Stimulated activated CD4-positive, alpha-beta T cell treated with anti-CD3 and anti-CD28 coated beads, Interleukin-15, amount 100 ng/mL, for 24 hours (primary cell): ENCODE results near the gene LY6G6D.
A peak's percentile ranks its signal among the peaks of the same experiment; 100 is the strongest.

Experiments
- DNase-seq: peaks from one replicate; pipeline ENCODE4 v3.0.0-alpha.2; 2020

The LY6G6D gene

DNA sequence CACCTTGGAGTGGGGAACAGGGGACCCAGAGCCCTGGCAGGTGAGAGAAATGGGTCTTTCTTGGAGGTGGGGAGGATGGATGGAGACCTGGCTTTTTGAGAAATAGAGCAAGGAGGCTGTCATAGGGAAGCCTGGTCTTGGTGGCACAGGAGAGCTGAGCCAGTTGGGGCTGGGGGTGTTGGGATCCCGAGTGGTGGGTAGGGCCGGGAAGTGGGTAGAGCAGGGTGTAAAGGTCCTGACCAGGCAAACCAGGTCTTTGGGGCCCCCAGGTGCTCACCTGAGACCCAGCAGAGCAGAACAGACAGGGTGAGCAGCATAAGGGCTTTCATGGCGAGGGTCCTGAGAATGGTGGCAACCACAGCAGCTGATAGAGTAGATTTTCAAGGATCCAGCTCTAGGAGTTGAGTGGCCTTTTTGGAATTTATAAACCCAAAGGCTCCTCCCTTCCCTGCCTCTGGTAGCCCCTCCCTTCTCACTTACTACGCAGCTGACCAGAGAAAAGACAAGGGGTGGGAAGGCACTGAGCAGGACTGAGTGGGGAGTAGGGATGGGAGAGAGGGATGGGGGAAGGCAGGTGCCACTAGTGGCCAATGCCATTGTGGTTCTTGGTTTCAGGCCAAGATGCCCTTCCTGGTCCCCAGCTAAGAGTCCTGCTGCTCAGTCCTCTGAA lies 6.3 kb downstream of the LY6G6D start, which contains the start of gene LY6G6C:
Gene LY6G6C, minus strand, starts transcription at position 396 of the 670 bp plus-strand sequence. Its CDS starts 67 bp downstream, at position 329.
- no peak for DNase-seq

DNA sequence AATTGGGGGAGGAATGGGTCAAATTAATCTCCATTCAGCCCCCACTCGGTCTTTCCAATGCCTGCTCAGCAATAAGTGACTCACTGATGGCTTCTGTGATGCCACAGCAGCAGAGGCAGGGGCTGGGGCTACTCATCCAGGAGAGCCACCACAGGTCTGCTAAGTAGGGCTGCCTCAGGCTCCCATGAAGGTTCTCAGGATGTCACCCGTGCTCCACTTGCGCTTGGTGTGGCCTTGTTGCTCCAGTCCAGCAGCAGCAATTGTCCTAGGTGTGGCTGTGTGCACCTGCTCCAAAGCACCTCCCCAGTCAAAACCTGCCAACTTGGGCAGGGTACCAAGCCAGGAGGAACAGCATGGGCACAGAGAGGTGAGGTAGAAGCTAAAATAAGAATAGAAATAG lies 7.0 kb downstream of the LY6G6D start:
- DNase-seq, result no peak

DNA sequence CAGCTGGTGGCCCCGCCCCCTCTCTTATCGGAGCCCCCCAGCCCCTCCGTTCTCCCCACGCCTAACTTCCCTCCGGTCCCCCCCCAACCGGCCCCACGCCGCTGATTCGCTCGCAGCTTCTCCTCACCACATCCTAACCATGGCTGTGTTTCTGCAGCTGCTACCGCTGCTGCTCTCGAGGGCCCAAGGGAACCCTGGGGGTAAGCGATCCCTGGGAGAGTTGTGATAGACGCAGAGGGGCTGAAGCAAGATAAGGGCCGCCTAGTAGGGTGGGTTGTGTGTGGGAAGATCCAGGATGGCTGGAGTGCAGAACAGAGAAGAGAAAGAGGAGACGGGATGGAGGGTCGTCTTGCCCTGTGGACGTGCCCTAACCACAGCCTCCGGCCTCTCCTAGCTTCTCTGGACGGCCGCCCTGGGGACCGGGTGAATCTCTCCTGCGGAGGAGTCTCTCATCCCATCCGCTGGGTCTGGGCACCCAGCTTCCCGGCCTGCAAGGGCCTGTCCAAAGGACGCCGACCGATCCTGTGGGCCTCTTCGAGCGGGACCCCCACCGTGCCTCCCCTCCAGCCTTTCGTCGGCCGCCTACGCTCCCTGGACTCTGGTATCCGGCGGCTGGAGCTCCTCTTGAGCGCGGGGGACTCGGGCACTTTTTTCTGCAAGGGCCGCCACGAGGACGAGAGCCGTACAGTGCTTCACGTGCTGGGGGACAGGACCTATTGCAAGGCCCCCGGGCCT lies 8.3 kb downstream of the LY6G6D start, which contains the start of gene MPIG6B:
Gene MPIG6B, plus strand, starts transcription at position 129 of the 735 bp plus-strand sequence. Its CDS starts 11 bp downstream, at position 140.
- DNase-seq, result no peak

DNA sequence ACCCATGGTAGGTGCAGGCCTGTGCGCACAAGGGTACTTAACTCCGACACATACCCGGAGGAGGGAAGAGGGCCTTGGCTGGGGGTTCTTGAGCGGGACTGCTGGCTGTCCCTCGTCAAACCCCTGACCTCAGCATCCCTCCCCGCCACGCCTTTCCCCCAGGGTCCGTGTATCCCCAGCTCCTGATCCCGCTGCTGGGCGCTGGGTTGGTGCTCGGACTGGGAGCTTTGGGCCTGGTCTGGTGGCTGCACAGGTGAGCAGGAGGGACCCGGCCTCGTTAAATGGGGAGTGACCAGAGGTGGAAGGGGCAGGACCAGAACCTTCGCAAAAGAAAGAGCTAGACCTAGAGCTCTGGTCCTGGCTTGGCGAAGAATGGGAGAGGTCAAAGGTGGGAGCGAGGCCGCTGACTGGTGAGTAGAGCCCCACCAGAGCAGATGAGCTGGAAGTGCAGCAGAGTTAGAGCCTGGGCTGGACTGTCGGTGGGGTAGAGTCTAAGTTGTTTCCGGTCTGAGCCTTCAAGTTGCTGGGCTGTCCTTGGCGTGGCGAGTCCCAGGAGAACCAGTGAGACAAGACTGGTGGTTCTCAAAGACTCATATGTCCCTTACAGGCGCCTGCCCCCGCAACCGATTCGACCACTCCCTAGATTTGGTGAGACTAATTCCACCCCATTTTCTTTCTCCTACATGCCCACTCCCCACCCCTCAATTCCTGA lies 9.0 kb downstream of the LY6G6D start:
- no peak for DNase-seq

DNA sequence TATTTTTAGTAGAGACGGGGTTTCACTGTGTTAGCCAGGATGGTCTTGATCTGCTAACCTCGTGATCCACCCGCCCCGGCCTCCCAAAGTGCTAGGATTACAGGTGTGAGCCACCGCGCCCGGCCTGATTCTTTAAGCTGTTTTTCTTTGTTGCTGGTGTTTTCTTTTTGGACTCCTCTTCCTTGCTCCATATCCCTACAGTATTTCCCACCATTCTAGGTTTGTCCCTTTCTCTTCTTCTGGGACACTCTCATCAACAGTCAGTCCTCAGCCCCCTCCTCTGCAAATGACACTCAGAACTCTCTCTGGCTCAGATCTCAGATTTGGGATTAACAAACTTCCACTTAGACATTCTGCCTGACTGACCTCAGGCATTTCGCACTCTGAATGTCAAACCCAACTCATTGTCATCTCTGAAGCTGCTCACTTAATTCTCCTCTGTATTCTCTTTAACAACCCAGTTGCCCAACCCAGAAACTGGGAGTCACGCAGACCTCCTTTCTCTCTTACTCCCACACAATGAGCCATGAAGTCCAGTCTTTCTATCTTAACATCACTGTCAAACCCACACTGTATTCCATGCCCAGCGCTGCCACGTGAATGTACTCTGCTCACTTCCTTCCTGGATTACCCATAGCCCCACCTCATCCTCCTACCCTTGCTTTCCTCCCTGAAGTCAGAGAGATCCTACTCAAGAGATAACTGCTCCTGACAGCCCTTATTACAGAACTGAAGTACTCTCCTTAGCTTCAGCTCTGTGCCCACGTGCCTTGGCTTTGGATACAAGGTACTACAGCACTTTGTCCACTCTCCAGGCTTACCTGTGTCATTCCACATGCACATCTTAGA lies 10.6 kb downstream of the LY6G6D start:
- DNase-seq, result no peak

DNA sequence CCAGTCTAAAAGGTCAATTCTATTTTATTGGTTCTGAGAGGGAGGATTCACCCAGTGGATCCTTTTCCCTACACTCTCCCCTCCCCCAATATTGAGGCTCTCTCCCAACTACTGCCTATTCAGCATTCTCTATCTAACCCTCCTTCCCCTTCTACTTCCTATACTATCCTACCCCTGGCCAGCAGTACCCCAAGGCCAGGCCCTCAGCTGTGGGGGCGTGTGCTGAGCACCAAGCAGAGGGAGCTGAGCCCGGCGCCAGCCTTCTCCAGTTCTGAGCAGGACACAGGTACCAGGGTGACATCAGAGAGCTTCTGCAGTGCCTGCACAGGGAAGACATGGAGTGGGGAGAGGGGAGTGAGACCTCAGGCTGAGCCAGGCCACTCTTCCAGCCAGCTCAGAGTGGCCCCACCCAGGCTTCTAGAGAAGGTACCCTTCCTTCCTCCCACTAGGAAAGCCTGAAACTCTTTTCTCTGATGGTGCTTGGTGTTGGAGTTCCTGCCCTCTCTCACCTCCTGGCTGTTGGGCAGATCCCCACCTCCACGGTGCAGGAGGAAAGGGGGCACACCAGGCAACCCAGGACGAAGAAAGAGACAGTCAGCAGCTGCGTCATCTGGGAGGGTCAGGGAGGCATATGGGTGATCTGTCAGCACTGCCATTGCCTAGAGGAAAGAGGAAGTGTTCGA lies 12.0 kb downstream of the LY6G6D start:
- peak; percentile 27 for DNase-seq

DNA sequence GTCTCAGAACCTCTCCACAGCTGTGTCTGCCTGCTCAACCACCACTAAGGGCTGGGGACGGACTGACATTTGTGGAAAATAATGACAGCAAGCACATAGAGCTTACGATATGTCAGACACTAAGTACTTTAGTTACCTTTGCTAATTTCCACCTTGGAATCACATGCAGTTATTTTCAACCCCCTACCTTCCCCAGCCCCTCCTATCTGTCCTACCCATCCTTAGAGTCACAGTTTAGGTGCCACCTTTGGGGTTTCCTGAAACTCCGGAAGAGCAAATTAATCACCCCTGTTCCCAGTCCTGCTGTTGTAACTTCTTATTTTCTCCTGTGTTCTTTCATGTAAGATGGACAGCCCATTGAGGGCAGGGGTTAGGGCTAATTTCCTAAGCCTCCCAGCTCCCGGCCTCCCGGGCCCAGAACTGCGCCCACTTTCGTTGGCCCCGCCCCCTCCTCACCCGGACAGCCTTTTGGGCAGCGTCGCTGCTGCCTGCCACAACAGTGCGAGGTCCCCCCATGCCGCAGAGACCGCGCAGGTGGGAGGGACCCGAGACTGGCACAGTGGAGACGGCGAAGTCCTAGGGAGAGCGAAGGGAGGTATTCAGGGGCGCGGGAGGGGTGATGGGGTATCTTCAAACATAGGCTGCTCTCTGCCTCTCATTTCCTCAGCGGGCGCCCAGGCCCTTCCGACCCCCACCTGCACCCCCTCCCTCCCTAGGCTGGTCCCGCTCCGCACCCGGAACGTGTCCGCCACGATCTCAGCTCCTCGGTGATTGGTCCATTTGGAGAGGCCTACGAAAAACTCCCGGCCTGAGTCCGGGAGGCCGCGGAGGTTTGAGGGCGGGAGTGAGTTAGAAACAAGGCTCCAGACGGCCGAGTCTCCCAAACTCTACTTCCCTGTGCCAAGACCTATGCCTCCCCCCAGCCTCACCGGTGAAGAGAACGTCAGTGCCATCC lies 12.8 kb downstream of the LY6G6D start:
- DNase-seq, result no peak

DNA sequence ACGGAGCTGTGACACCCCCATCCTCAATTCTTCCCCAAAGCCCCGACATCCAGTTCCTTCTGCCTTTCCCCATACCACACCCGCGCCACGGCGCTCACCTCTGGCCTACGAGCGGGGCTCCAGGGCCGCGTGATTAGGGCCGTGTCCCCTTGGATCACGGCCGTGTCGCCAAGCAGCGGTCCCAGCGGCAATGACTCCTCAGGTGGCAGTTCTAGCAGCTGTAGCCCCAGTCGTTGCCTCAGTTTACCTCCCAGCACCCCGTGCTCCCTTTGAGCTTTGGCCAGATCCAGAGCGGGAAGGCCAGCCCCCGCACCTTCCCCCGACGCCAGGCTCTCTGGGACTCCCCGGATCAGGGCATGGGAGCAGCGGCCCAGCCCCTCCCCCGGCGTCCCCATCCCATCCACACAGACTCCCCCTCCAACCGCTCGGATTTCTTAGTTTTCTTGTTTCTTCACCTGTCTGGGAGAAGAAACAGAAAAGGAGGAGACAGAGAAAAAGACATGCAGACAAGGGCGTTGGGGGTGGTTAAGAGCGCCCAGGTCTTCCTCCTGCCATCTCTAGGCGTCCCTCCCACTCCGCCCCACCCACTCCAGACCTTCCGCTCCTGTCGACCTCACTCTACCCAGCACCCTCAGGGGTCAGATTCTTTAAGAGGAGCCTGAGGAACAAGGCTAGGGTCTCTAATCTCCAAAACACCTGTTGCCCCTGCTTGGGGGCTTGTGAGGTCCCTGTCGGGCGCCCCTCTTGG lies 13.8 kb downstream of the LY6G6D start, which contains the start of gene DDAH2:
Gene DDAH2, minus strand, starts transcription at position 533 of the 748 bp plus-strand sequence. Its CDS starts 138 bp downstream, at position 395.
- no peak for DNase-seq

DNA sequence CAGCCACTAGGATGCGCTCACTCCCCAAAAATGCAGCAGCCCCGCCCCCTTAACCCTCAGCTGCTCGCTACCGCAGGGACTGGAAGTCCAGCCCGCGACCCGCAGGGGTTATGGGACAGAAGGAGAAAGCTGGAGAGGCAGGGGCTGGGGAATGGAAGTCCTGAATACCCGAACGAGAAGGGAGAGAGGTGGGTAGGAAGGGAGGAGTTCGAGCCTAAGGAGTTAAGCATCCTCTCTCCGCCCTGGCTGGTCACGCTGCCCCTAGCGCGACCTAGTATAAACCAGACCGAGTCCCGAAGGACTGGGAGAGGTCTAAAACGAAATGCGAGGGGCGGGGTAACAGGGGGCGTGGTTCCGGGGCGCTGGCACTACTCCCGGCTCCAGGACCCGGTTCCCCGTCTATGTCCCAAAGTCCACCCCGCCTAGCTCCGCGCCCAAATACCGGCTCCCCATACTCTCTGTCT lies 14.4 kb downstream of the LY6G6D start:
- peak; percentile 87 for DNase-seq

DNA sequence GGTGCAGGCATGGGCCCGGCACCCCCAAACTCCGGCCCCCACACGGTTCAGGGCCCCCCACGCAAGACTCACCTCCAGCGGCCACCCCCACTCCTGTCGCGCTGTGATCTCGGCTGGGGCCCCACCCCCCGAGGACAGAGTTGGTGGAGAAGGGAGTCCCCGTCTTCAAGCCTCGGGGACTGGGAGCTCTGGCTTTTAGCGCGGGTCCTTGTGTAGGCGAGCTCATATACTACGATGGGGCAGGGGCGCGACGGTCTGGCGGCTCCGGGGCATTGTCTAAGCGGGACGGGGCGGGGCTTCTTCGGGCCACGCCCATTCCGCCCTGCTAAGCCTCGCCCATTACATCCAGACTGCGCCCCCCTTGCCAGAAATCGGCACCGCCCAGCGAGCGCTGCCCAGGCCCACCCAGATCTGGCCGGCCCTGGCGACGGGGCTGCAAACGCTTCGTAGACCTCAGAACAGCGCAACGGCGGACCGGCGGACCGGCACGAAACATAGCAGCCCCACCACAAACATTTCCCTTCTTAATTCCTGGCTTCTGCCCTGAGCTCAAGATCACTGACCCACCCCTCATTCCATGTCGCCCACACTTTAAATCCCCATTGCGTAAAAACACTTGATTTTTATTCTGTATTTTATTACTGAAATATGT lies 15.0 kb downstream of the LY6G6D start:
- DNase-seq, result peak; percentile 74

DNA sequence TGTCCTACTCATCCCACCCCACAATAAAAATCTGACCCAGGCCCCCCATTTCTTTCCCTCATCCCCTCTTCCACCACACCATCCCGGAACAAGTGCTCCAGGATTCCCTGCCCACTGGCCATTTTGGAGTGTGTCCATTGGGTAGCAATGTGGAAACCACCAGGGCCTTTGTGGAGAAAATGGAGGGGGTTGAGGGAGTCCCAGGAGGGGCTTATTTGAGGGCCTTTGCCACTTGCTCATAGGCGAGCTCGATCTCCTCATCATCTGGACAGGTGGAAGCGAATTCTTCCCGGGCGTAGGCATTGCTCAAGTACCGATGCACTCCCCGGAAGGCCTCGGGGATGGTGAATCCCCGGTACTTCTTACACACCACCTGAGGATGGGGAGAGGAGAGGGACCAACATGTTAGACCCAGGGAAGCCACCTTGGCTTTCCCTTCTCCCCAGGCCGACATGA lies 15.5 kb downstream of the LY6G6D start:
- no peak for DNase-seq

DNA sequence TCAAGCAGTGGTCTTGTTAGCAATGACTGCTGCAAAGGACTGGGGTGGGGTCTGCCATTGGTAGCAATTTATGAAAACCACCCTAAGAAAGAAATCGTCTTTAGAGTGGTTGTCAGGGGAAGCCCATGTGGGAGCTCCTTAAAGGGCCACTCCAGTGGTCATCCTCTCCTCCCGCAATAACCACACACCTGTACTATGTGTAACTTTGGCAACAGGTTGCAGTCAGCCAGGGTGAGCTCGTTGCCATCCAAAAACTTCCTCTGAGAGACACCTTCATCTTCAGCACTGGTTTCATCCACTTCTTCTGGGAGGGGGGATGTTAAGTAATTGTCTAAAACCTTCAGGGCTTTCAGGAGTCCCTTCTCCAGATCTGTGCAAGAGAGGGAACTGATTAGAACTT lies 16.9 kb downstream of the LY6G6D start:
- no peak for DNase-seq

DNA sequence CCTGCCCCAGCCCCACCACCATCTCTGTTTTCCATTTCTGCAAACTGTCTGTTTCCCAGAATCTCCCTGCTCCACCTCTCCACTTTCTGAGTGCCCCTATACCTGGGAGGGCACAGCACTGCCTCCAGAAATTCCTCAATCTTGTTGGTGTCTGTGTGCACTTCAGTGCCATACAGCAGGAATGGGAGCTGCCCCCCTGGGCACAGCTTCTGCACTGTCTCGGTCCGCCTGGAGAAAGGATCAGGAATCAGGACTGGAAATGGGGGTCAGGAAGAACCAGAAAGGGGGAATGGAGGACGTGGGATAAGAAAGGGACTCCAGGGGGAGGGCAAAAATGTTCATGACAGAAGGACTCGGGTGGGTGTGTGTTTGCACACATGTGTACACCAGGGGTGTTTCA lies 18.6 kb downstream of the LY6G6D start:
- no peak for DNase-seq

DNA sequence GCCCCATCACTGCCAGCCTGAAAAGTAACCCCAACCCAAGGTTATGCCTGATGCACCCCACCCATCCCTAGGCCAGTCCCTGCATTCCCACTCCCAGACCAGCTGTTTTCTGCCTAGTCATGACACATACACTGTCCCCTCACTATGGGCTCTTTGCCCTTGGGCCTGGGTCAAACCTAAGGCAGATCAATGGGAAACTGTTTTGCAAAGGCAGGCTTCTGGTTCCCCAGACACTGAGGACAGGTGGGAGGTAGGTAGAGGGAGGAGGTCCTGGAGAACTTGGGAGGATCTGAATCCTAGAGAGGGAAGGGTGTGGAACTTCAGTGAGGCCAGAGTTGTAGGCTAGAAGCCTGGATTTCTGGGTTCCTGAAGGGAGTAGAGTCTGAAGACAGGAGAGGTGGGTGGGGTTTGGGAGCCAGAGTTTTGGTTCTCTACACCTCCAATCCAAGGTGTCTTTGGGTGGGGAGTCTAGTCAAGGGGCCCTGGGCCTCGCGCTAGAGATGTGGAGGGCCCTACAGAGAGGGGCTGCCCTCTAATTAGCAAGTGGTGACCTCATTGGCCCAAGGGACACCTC lies 19.2 kb downstream of the LY6G6D start:
- no peak for DNase-seq

DNA sequence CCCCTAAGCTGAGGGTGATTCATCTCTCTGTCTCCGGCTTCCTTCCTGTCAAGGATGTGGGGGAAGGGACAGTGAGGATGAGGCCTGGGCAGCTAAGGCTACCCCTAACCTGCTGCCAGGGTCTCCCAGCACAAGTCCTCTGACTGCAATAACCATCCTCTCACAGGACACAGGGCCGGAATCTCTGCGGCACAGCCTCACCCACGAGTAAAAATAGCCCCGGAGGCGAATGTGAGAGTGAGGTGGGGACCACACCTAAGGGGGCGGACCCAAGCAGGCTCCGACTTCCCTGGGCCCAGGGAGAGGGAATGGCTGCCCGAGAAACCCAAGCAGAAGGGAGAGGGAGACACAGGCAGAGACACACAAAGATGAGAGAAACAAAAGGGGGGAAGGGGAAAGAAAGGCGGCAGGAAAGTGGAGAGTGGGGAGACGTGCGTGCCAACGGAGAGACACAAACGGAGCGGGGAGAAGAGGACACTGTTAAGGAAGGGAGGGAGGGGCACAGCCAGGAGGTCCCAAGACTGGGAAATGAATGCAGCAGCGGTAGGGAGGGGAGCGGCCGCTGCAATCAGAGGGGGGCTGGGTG lies 19.8 kb downstream of the LY6G6D start:
- peak; percentile 69 for DNase-seq

DNA sequence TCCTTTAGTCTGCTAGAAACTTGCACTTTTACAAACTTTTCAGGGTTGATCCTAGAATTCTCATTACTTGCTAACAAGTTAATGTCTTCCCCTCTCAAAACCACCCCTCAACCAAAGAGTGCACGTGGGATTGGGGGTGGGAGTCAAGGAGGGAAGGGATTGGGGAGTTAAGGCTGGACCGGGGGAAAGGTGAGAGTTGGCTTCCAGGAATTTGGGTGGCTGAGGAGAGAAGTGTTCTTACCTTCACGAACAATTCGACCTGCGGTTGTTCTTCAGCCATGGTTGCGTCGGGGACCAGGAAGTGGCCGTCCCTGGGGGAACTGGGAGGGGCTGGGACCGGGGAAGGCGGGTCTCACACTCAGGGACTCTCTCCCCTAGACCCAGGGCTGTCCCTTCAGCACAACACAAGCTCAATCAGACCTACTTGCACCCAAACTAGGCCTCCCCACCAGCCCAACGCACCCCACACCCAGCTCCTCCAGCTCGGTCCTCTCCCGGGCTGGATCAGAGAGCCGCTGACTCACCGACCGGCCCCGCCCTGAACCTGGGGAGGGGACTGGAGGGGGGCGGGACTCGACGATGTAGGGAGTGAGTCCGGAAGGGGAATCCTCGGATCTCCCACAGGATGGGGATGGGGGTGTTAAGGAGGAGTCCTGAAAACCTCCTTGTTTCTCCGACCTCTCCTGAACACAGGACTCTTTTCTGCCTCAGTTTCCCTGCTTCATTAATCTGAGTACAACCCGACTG lies 21.0 kb downstream of the LY6G6D start, which contains the start of gene CLIC1:
Gene CLIC1, minus strand, starts transcription at position 510 of the 747 bp plus-strand sequence. Its CDS starts 230 bp downstream, at position 280.
- peak; percentile 91 for DNase-seq

DNA sequence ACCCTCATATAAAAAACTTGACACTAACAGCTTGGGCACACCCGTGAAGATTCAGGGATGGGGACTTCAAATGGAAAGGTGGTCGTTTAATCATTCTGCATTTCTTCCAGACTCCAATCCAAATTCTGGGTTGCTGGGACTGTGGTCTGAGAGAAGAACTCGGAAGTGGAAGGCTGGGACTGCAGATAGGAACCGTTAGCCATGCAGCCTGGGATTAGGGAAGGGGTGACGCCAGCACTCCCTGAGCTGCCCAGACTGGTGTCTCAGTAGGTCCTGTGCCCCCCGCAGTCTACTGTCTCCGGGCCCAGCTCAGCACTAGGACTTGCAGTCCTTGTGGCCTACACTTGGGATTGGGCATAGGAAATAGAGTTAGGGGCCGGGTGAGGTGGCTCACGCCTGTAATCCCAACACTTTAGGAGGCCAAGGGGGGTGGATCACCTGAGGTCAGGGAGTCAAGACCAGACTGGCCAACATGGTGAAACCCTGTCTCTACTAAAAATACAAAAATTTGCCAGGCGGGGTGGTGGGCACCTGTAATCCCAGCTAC lies 21.7 kb downstream of the LY6G6D start:
- DNase-seq, result no peak
